DMS 273 (cell line): ENCODE results near the gene ZNF862.
A peak's percentile ranks its signal among the peaks of the same experiment; 100 is the strongest.

Source experiments
- DNase-seq: peaks from one replicate; lab custom pipeline; 2025; ENCODE audit not compliant: unreplicated experiment; lab: John Stamatoyannopoulos, UW

ZNF862 gene

DNA sequence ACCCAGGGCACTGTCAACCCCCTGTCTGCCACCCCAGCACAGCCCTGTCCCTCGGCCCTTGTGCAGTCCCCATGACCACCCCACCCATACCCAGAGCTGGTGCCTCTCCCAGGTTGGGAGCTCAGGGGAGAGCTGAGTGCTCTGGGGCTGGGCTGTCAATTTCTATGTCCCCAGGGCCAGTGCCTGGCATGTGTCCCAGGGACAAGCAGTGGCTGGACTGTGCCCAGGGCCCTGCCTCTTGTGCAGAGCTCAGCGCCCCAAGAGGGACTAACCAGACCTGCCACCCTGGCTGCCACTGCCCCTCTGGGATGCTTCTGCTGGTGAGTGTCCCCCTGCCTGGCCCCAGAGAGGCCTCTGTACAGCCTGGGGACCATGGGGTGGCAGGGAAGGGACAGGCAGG is 29.0 kb upstream of the ZNF862 start:
- no peak for DNase-seq

DNA sequence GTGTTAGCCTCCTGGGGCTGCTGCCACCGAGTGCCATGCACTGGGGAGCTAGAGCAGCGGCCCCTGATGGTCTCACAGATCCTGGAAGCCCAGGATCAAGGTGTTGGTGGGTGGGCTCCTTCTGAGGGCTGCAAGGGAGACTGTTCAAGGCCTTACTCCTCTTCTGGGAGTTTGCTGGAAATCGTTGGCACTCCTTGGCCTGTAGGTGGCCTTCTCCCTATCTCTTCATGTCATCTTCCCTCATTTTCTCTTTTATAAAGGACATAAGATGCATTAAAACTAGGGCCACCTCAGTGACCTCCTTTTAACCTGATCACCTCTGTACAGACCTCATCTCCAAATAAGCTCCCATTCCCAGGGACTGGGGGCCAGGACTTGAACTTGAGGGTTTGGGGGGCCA is 27.0 kb upstream of the ZNF862 start:
- DNase-seq = peak; percentile 54

DNA sequence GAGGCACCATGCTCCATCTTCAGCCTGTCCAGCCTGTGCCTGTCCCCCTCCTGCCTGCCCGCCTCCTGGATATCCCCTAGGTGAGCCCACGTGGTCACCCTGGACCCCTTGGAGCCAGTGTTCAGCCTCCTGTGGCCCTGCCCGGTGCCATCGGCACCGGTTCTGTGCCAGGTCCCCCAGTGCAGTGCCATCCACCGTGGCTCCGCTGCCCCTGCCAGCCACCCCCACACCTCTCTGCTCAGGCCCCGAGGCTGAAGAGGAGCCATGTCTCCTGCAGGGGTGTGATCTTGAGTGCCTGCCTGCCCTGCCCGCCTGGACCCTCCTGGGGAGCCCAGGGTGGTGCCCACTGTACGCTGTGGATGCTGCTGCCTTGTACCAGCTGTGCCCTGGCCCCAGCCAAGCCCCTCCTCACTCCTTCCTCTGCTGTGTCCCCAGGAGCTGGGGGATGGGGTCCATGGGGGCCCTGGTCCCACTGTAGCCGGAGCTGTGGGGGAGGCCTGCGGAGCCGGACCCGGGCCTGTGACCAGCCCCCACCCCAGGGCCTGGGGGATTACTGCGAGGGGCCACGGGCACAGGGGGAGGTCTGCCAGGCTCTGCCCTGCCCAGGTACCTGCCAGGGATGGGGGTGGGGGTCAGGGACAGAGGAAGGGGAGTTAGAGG is 26.2 kb upstream of the ZNF862 start:
- DNase-seq = no peak

- no peak for DNase-seq
These were observed 24.7 kb upstream of the ZNF862 start for GRCh38 chr7:149813254-149814035.

GRCh38 chr7:149814494-149814893 is 23.7 kb upstream of the ZNF862 start:
- DNase-seq = no peak

GRCh38 chr7:149815121-149815520 is 23.1 kb upstream of the ZNF862 start:
- DNase-seq = no peak

GRCh38 chr7:149815661-149816266 is 22.4 kb upstream of the ZNF862 start:
- DNase-seq = no peak

- no peak for DNase-seq
These were observed 21.9 kb upstream of the ZNF862 start for GRCh38 chr7:149816267-149816751.

DNA sequence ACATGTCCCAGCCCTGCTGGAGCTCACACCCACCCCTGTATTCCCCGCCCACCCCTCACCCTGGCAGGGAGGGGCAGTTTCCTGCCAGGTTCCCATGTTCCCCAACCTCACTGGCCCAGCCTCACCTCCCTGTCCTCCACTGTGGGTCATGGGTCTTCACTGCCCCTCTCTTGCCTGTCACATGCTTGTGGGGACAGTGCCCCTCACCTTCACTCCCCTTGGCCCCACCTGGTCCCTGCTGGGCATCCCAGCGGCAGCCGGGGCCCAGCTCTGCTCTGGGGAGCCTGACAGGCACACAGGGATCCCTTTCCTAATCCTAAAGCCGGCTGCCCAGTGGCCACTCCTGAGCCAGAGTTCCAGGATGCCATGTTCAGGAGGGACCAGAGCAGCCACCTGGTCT is 21.4 kb upstream of the ZNF862 start:
- DNase-seq = peak; percentile 38

DNA sequence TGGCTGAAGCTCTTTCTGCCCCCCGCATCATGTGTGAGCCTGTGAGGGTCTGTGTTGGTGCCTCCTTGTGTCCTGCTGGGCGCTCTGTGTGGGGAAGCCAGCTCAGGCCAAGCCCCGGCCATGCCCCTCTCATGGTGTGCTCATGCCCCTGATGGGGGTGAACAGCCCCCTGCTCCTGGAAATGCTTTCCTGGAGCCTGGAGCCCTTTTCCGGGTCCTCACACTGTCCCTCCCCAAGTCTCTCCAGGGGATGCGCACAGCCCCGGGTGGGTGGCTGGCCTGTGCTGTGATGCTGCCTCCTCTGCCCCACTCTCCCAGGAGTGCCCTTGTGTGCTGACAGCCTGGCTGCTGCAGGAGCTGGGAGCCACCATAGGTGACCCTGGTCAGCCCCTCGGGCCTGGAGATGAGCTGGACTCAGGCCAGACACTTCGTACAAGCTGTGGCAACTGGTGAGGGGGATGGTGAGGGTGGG is 20.8 kb upstream of the ZNF862 start:
- DNase-seq = no peak

DNA sequence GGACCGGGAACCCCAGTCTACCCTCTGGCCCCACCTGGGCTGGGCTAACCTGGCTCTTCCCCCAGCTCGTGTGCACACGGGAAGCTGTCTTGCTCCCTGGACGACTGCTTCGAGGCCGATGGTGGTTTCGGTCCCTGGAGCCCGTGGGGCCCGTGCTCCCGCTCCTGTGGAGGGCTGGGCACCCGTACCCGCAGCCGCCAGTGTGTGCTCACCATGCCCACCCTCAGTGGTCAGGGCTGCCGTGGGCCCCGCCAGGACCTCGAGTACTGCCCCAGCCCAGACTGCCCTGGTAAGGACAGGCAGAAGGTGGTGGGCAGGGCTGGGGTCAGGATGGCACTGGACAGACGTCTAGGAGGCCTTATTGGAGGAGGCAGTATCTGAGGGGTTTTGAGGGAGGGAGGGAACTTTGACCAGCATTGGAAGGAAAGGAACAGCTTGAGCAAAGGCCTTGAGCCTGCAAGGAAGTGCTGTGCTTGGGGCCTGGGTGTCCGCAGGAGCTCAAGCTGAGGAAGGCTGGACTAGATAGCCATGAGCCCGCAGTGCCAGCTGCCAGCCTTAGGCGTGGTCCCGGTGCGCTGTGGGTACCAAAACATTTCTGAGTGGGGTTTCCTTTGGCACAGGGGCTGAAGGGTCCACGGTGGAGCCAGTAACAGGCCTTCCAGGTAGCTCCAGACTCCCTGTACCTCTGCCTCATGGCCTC is 20.2 kb upstream of the ZNF862 start:
- no peak for DNase-seq

GRCh38 chr7:149818536-149818840 is 19.7 kb upstream of the ZNF862 start:
- DNase-seq = no peak

DNA sequence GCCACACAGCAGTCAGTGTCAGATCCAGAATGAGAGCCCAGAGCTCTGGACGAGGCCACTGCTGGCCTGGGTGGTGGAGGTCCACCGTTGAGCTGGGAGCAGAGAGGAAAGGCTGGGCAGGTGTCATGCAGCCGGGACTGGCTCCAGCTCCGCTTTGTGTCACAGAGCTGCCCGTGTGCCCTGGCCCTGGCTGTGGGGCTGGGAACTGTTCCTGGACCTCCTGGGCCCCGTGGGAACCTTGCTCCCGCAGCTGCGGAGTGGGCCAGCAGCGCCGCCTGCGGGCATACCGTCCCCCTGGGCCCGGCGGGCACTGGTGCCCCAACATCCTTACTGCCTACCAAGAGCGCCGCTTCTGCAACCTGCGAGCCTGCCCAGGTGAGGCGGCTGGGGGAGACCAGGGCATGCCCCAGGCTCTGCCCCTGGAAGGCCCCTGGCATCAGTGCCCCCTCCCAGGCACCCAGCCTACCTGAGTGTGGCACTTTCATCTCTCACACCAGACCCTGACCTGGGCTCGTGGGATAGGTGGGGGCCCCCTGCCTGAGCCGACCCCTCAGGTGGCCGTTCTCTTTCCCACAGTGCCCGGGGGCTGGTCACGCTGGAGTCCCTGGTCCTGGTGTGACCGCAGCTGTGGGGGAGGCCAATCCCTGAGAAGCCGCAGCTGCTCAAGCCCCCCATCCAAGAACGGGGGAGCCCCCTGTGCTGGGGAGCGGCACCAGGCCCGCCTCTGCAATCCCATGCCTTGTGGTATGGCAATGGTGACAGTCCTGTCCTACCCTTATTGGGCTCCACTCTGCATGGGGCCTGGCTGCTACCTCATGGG is 18.8 kb upstream of the ZNF862 start:
- DNase-seq = no peak

- no peak for DNase-seq
These were observed 18.2 kb upstream of the ZNF862 start for GRCh38 chr7:149819961-149820340.

GRCh38 chr7:149820622-149821190 is 17.5 kb upstream of the ZNF862 start:
- DNase-seq = no peak

DNA sequence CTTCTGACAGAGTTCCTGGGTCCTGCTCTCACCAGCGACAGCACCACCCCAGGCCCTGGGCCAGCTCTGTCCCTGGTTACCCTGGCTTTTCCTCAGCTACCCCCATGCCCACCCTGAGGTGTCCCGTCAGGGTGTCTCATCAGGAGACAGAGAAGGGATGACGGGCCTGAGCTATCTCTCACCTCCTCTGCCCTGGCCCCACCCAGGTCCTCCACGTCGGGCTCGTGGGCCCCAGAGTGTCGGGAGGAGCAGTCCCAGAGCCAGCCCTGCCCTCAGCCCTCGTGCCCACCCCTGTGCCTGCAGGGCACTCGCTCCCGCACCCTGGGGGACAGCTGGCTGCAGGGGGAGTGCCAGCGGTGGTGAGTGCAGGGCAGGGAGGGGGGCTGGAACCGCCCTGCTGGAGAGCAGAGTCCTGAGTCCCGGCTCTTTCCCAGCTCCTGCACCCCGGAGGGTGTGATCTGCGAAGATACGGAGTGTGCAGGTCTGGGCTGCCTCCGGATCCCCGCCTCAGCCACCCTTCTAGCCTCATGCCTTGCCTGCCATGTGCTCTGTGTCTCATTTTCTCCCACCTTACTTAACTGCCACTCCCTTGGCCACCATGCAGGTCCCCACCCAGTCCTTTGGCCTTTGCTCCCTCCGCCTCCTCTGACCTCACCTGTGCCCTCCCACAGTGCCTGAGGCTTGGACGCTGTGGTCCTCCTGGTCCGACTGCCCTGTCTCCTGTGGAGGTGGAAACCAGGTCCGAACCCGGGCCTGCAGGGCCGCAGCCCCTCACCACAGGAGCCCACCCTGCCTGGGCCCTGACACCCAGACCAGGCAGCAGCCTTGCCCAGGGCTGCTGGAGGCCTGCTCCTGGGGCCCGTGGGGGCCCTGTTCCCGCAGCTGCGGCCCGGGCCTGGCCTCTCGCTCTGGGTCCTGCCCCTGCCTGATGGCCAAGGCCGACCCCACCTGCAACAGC is 16.7 kb upstream of the ZNF862 start:
- DNase-seq = no peak

DNA sequence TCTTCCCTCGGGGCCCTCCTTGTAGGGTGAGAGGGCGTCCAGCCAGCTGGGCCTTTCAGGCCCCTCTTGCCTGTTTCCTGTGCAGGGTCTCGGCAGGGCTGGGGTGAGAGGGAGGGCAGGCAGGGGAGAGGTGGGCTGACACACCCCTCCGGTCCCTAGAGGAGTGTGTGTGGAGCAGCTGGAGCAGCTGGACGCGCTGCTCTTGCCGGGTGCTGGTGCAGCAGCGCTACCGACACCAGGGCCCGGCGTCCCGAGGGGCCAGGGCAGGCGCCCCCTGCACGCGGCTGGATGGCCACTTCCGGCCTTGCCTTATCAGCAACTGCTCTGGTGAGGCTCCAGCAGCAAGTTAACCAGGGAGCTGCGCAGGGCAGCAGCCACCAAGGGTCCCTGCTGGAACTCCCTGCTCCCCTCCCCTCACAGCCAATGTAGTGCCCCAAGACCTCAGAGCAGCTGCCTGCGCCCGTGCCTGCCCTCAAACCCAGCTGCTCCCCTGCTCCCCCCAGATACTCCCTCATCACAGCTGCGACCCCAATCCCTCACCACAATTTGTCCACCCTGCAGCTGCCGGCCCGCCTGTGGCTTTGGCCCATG is 15.7 kb upstream of the ZNF862 start:
- no peak for DNase-seq

DNA sequence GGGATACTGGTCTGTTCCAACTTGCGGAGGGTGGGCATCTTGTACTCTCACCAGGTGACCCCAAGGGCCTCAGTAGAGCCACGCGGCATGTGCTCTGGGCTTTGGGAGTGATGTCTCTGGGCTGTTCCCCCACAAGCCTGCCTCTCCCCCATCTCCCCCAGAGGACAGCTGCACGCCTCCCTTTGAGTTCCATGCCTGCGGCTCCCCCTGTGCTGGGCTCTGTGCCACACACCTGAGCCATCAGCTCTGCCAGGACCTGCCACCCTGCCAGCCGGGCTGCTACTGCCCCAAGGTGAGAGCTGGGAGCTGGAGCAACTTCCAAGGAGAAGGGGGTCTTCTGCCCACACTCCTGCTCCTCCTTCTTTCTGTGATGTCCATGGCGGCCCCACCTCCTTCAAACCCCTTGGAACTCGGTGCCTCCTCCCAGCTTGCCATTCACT is 15.0 kb upstream of the ZNF862 start:
- DNase-seq = no peak
